Endometrial microvascular endothelial cells (primary cell): Measurements from ENCODE around the gene KCNG2. TPM values are rescaled to one million over a fixed set of nuclear protein-coding genes. Genes with fewer than 3 reads are reported as not detected.
"Not testable (repeated sequence)": the region's sequence is repeated elsewhere in the genome, so short reads cannot be mapped to it uniquely, and the experiment has no call there.

Source experiments
- in situ Hi-C: cut with HindIII; loops from 2 replicates; pipeline ENCODE4 v1.10.0; 2017; ENCODE audit warnings: low sequenced_read_pairs, low pct_unique_long_range_greater_than_20kb; ENCODE audit errors: inconsistent ontology term
- total RNA-seq: library from RNA; depleted of rRNA; stranded (reverse); fragments of >200 nt; gene quantifications from one replicate; pipeline ENCODE4 v1.2.3, GENCODE V29; 2015; ENCODE audit errors: inconsistent ontology term

The KCNG2 gene
- total RNA-seq, 1 donor from 2014 or later = not detected

DNA sequence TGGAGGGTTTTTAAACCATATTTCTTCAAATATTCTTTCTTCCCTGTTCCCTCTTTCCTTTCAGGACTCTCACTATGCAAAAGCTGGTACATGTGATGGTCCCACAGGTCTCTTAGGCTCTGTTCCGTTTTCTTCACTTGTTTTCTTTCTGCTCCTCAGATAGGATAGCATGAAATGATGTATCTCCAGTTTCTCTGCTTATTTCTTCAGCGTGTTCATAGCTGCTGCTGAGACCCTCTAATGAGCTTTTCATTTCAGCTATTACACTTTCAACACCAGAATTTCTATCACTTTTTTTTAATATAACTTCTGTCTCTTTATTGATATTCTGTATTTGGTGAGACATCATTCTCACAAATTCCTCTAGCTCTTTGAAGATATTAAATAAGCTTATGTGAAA is 63.9 kb downstream of the KCNG2 start:
- in situ Hi-C loops = no loop called here

DNA sequence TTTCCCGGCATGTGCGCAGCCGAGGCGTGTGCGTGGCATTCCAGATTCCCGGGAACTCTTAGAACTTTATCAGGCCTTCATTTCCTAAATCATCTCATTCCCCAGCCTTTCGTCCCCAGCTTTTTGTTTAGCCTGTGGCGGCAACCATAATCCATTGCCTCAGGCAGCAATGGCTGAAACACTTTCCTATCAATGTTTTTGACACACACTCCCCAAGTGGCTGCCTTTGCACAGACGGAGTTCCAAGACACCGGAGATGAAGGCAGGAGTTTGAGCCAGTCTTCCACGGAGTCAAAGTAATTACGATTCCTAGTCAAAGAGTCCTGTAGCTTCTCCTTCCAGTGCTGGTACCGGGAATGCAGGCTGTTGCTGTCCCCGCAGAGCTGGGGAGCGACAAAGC is 64.8 kb downstream of the KCNG2 start:
- in situ Hi-C loops = no loop called here

DNA sequence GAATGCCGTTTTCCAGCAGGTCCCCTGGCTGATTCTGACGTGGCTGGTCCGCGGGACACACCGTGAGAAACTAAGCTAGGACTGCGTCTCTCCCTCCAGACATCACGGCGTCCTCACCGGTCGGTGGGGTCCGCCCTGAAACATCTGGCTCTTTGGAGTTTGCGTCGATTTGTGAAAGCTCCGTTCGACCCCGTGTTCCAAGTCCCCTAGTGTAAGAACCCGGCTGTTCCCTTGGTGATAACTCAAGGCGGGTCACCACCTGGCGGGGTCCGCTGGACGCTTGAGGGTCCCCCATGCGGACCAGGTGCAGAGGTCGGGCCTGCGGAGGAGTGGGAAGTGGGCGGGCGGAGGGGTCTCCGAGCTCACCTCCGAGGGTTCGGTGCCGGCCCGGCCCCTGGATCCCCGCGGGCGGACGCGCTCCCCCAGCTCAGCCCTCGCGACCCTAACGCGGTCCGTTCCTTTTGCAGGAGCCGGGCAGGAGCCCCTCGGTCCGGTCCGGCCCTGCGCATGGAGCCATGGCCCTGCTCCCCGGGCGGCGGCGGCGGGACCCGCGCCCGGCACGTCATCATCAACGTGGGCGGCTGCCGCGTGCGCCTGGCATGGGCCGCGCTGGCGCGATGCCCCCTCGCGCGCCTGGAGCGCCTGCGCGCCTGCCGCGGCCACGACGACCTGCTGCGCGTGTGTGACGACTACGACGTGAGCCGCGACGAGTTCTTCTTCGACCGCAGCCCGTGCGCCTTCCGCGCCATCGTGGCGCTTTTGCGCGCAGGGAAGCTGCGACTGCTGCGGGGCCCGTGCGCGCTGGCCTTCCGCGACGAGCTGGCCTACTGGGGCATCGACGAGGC is 65.6 kb downstream of the KCNG2 start:
- in situ Hi-C loops = no loop called here

DNA sequence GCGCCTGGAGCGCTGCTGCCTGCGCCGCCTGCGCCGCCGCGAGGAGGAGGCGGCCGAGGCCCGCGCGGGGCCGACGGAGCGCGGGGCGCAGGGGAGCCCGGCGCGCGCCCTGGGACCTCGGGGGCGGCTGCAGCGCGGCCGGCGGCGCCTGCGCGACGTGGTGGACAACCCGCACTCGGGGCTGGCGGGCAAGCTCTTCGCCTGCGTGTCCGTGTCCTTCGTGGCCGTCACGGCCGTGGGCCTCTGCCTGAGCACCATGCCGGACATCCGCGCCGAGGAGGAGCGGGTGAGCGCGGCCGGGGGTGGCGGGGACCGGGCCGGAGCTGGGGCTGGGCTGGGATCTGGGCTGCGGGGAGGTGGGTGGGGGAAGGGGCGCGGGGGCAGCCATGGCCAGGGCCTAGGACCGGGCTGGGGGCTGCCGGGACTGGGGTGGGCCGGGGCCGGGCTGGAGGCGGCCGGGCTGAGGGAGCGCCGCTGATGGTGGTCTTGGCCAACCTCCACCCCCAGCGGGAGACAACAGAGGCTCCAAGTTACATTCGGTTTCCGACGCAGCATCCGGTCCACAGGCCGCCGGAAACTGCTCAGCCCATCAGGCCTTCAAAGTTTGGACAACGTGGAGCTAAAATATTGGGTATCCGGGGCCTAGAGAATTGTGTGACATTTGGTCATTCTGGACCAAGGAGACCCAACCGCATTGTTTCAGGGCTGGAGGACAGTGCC is 66.4 kb downstream of the KCNG2 start:
- in situ Hi-C loops = no loop called here

DNA sequence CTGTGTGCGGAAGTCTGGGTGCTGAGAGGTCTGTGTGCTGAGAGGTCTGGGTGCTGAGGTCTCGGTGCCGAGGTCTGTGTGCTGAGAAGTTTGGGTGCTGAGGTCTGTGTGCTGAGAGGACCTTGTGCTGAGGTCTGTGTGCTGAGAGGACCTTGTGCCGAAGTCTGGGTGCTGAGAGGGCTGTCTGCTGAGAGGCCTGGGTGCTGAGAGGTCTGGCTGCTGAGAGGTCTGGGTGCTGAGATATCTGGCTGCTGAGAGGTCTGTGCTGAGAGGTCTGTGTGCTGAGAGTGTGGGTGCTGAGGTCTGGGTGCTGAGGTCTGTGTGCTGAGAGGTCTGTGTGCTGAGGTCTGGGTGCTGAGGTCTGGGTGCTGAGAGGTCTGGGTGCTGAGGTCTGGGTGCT is 67.2 kb downstream of the KCNG2 start:
- in situ Hi-C loops = not testable (repeated sequence)

DNA sequence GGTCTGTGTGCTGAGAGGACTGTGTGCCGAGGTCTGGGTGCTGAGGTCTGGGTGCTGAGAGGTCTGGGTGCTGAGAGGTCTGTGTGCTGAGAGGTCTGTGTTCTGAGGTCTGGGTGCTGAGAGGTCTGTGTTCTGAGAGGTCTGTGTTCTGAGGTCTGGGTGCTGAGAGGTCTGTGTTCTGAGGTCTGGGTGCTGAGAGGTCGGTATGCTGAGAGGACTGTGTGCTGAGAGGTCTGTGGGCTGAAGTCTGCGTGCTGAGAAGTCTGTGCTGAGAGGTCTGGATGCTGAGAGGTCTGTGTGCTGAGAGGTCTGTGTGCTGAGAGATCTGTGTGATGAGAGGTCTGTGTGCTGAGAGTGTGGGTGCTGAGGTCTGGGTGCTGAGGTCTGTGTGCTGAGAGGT is 68.2 kb downstream of the KCNG2 start:
- in situ Hi-C loops = not testable (repeated sequence)

DNA sequence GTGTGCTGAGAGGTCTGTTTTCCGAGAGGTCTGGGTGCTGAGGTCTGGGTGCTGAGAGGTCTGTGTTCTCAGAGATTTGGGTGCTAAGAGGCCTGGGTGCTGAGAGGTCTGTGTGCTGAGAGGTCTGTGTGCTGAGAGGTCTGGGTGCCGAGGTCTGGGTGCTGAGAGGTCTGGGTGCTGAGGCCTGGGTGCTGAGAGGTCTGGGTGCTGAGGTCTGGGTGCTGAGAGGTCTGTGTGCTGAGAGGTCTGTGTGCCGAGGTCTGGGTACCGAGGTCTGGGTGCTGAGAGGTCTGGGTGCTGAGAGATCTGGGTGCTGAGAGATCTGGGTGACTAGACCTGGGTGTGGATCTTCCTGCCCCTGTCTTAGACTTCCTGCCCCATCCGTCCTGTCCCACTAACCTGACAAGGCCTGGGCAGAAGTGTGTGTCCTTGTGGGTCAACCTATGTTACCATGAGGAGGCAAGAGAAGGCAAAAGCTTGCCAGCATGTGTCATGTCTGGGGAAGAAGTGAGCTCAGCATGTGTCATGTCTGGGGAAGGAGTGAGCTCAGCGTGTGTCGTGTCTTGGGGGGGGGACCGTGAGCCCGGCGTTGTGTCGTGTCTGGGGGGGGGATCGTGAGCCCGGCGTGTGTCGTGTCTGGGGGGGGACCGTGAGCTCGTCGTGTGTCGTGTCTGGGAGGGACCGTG is 69.3 kb downstream of the KCNG2 start:
- in situ Hi-C loops = no loop called here

DNA sequence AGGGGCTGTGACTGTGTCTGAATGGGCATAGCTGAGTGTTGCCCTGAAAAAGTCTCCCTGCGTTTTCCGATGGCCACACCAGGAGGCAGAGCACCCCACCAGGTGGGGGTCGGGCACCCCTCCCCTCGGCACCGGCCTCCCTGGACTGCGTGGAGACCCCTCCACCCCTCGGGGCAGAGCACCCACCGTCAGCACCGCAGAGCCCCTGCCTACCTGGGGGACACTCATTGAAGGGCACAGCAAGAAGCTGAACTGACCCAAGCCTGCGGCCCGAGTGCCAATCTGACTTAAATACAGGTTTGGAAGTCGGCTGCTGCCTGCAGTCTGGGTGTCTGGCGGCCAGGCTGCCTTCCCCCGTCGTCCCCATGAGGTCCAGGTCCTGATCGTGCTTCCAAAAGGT is 69.9 kb downstream of the KCNG2 start:
- in situ Hi-C loops = no loop called here

DNA sequence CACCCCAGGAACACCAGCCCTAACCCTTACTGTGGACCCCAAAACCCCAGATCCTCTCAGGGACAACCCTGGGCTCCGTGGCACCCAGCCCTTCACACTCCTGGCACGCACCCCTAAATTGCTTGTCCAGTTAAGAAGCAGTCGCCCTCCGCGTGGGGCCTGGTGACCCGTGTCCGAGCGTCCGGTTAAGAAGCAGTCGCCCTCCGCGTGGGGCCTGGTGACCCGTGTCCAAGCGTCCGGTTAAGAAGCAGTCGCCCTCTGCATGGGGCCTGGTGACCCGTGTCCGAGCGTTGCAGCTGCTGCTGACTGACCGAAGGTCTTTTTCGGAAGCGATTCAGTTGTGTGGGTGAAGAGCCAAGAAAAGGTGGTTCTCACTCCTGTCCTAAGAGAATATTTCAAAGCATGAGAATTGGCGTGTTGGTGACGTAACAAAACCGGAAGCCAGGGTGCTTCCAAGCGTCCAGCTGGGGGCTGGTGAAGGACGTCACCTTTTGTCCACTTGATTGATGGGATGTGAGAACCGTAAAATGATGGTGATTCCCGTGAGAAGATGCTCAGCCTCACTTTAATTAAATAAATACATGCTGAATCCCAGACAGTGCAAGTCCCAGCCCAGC is 70.5 kb downstream of the KCNG2 start:
- in situ Hi-C loops = no loop called here

DNA sequence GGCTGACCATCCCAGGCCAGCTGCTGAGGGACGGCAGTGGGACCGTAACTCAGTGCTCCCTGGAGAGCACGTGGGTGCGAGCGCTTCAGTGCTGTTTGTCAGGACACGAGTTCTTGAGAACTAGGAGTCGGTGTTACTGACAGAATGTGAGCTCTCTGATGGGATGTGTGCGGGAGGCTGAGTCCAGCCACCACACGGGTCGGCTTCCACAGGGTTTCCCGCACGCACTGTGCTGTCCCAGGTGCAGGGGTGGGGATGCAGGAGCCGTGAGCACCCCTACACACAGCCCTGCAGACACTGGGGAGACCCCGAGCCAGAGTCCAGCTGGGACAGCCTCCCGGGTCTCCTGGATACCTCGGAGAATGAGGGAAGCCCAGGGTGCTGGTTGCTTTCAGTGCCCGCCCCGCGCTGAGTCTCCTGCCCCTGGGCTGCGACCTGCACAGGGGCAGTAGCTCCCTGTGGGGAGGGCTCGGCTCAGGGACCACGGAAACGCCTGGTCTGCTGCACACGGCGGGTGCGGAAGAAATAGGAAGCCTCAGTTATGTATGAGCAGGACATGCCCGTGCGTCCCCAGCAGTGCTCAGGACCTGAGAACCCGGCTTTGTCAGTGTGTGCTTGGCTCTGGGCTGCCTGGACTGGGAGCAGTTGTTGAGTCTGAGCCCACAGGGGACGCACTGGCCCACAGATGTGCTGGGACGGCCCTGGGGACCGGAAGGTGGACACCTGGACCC is 71.2 kb downstream of the KCNG2 start:
- in situ Hi-C loops = no loop called here

DNA sequence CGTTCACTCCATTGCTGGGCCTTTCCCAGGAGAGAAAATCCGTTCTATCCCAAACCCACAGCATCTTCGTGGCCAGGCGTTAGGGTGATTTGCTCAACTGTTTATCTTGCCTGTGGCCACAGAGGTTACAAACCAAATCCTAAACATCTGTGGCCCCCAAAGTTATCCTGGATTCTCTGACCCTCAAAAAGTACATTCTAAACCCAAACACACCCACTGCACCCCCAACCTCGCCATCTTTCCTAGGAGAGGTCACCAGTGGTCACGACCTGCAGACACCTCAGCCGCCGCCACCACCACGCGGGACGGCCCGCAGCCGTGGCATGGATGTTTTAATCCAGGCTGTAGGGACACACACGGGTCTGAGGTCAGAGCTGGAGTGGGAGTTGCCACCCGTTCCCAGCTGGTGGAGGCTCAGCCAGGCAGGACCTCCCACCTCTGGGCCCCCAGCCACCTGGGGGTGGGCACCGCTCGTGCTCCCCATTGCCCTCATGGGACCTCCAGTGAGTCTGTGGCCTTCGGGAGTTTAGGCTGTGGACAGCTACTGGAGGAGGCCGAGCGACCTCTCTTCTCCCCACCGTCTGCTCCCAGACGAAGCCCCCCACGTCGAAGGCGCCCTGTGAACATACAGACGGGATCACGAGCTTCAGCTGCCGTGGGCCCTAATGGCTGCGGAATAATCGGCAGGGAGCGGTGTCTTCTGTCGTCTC is 72.0 kb downstream of the KCNG2 start:
- in situ Hi-C loops = no loop called here

DNA sequence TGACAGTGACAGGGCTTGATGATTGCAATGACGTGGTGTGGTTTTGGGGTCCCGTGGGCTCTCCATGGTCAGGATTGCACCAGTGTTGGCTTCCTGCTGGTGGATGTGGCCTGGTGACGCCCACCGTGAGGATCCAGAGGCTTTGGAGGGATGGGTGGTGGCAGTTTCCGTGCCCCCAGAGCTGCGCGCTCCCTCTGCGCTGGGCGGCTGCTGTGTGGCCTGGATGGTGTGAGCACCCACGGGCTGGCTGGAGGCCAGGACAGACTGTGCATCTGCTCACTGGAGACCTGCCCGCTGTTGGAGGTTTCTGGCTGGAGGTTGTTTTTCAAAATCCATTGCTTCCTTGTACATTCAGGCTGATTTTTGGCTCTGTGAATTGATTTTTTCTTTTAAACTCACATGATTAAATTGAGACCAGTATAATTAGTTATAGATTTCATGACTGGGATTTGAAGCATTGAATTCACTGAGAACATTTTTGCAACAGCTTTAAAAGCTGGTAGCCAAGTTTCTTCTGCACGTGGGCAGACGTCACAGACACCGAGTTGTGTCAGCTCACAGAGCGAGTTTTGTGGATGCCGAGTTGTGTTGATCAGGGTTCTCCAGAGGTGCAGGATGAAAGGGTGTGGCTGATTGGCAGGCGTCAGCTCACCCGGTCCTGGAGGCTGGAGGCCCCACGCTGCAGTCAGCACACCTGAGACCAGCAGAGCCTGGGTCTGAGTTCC is 72.7 kb downstream of the KCNG2 start:
- in situ Hi-C loops = no loop called here

DNA sequence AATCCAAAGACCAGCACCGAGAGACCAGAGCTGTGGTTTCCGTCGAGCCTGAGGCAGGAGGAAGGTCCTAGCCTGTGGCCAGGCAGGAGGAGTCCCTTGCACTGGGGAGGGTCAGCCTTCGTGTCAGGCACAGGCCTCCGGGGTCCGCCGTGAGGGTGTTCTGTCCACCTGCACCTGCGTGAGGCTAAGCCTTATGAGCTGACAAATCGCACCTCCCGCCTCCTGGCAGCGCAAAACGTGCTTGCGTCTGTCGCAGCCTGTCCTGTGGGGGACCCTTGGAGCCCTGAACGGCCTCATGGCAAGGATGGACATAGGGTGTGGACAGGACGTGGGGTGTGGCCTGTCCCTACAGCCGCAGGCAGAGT is 73.3 kb downstream of the KCNG2 start:
- in situ Hi-C loops = no loop called here

DNA sequence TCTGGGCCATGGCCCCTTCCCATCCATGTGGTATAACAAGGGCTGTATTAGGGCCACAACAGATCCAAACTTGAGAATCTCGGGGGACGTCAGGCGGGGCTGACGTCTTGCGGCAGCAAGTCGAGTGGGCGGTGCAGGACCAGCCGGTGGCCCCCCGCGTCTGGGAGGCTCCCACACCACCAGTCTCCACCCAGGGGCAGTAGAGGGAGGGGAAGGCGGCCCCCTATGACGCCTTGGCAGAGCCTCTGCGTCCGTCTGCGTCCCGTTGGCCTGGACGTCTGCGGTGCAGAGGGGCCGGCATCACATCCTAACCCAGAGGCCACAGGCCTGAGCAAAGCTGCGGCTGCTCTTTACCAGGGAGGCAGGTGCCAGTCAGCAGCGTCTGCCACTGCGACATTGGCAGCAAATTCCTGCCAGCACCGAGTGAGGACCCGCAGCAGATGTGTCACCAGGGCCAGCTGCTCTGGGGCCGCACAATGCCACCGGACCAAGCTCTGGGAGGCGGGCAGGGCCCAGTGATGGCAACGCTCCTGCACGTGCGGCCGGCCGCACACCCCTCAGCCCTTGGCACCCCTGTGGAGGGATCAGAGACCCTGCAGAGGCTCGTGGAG is 73.8 kb downstream of the KCNG2 start:
- in situ Hi-C loops = no loop called here

DNA sequence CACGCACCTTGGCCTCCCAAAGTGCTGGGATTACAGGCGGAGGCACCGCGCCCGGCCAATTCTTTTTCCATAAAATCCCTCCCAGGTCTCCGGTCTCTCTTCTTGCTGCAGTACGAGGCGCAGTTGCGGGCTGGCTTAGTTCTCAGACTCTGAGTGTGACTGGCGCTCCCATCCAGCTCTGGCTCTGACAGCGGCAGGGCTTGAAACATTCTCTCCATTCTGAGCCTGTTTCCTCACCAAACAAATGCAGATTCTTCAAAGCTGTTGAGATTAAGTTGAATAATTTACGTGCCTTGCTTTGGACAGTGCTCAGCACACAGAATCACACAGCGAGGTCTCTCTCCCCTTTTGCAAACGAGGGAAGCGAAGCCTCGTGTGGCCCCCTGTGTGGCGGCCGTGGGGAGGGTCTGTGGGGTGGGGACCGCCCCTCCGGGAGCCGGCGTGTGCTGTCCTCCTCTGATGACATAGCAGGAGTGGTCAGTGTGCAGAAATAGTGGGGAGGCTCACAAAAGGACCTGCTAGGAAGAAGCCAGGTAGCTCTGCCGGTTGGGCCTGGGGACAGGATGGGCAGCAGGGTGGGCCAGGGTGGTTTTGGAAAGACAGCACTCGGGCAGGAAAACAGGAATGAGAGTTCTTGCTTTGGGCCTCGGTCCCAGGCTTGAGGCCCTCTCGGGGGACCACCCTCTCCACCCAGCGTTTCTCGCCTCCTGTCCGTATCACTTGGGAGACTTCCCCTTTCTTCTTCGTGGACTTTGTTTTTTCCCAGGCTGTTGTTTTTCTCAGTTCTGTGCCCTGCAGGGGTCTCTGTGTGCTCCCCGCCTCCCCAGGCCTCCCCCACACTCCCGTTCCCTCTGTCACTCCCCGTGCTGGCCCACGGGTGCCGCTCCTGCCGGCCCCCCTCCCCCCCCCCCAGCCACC is 75.0 kb downstream of the KCNG2 start:
- in situ Hi-C loops = no loop called here

DNA sequence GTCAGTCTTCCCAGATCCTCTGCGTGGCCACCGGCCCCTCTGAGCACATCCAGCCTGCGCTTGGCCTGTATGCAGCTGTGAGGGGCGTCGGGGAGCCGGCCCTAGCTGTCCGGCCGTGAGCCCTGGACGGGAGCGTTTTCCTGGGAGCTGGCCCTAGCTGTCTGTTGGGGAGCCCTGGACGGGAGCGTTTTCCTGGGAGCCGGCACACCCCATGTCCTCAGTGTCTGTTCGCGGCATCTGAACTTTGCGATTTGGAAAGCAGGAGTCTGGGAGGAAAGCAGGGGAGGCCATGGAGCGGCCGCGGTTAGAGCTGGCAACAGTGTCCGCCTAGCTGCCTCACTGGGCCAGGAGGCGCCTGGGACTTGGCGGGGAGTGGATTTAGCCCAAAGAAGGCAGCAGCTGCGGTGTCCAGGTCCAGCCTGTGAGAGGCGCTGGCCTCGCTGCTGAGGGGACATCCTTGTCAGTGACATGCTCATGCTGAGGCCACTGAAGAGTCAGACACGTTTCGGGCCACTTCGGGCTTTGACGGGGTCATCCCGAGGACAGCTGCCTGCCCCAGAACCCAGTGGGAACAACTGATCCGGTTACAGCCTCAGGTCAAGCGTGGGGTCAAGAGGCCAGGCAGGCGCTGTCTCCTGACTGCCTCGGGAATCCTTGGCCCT is 75.8 kb downstream of the KCNG2 start:
- in situ Hi-C loops = no loop called here
